Measurements from ENCODE around the gene VPS52. TPM values are rescaled to one million over a fixed set of nuclear protein-coding genes. Genes with fewer than 3 reads are reported as not detected.
A peak's percentile ranks its signal among the peaks of the same experiment; 100 is the strongest.
"Not testable (repeated sequence)": the region's sequence is repeated elsewhere in the genome, so short reads cannot be mapped to it uniquely, and the experiment has no call there.

The VPS52 gene
- polyA plus RNA-seq, 4 donors: 23.8 to 60.3 (median 48.0) TPM

DNA sequence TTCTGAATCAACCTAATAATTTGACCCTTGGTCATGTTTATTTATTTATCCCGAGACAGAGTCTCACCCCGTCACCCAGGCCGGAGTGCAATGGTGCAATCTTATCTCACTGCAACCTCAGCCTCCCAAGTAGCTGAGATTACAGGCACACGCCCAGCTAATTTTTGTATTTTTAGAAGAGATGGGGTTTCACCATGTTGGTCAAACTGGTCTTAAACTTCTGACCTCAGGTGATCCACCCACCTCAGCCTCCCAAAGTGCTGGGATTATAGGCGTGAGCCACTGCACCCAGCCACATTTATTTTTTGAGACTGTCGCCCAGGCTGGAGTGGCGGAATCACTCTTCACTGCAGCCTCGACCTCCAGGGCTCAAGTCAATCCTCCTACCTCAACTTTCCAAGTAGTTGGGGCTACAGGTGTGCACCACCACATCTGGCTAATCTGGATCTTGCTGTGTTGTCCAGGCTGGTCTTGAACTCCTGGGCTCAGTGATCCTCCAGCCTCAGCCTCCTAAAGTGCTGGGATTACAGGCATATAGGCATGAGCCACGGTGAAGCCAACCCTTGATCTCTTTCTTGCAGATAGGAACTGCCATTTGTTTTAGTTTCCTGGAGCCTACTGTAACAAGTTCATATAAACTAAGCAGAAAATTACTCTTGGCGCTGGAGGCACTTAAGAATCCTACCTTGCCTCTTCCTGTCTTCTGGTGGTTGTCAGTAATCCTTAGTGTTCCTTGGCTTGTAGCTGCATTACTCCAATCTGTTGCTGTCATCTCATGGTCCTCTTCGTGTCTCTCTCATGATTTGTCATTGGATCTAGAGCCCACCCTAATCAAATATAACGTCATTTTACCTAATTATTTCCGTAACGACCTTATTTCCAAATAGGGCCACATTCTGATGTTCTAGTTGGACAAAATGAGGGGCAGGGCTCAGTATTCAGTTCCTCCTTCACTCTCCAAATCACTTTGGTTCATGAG lies 2.5 kb upstream of the VPS52 start:
- Histone ChIP-seq H3K4me1 (ENCODE audit: control insufficient read depth in 3 of 3, insufficient read depth in 2 of 3, low read depth in 1 of 3, low read length in 2 of 3) (peaks cover 0 to 48% (median 2%) of the 10 kb centered on the region in 3 donors), H3K4me3 (ENCODE audit: low read depth in 1 of 3, low read length in 3 of 3) (peak overlapping the region in 1 of 3 donors; percentile 8), H3K36me3 (ENCODE audit: control insufficient read depth in 3 of 3, insufficient read depth in 2 of 3, low read depth in 1 of 3, low read length in 3 of 3) (peaks cover 1 to 51% (median 4%) of the 10 kb centered on the region in 3 donors), H3K27ac (ENCODE audit: low read depth in 1 of 3, low read length in 2 of 3) (peak overlapping the region in 1 of 3 donors; percentile 47), H3K9me3 (ENCODE audit: control insufficient read depth in 2 of 2, insufficient read depth in 1 of 2, low read depth in 1 of 2, low read length in 1 of 2) (no peaks in the 10 kb centered on the region), H3K27me3 (ENCODE audit: control insufficient read depth in 3 of 3, insufficient read depth in 3 of 3, low read length in 3 of 3) (no peaks in the 10 kb centered on the region)
- DNase-seq (peak in 1 of 2 donors; percentile 33), FAIRE-seq (no peak)
- WGBS, 3 donors: 27 to 48% (median 31%) methylated on average over 14 of the region's 14 CpGs

DNA sequence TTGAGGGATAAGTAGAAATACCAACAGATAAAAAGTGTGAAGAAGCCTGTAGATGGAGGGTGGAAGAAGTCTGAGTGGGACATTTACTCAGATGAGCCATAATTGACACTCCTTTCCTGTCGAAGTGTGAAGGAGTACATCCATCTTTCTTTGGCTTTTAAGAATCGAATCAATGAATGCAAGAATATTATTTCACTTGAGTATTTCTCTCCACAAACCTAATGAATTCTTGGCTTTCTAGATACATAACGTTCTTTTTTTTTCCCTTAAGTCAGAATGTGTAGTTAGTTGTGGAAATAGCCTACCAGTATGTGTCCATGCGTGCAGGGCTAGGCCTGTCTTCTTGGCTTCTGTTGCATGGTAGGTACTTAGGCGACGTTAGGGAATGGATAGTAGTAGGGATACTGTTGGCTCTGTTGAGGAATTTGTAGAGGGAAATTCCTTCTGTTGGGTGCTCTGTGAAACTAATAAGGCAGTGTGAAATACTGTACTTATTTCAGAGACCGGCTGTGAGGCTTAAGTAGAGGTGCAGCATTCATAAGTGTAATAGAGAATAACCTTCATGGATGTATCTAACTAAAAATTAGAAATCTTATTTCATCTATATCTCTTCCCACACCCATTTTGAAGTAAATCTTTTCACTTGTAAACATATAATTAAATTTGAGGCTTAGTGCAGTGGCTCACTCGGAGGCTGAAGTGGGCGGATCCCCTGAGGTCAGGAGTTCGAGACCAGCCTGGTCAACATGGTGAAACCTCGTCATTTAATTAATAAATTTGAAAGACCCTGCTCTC lies 1.6 kb upstream of the VPS52 start:
- H3K36me3 ChIP-seq (ENCODE audit: control insufficient read depth in 3 of 3, insufficient read depth in 2 of 3, low read depth in 1 of 3, low read length in 3 of 3): peaks cover 0 to 48% (median 6%) of the 10 kb centered on the region in 3 donors
- DNase-seq: no peak
- 16 to 38% (median 20%) methylated on average over 11 of the region's 11 CpGs for WGBS, 3 donors
- peak overlapping the region in 2 of 3 donors; percentile 60 to 69 for H3K4me3 ChIP-seq (ENCODE audit: low read depth in 1 of 3, low read length in 3 of 3)
- FAIRE-seq: no peak
- peak overlapping the region in 2 of 3 donors; percentile 82 to 88 for H3K27ac ChIP-seq (ENCODE audit: low read depth in 1 of 3, low read length in 2 of 3)
- H3K27me3 ChIP-seq (ENCODE audit: control insufficient read depth in 3 of 3, insufficient read depth in 3 of 3, low read length in 3 of 3): no peaks in the 10 kb centered on the region
- H3K4me1 ChIP-seq (ENCODE audit: control insufficient read depth in 3 of 3, insufficient read depth in 2 of 3, low read depth in 1 of 3, low read length in 2 of 3): peaks cover 0 to 48% (median 2%) of the 10 kb centered on the region in 3 donors
- no peaks in the 10 kb centered on the region for H3K9me3 ChIP-seq (ENCODE audit: control insufficient read depth in 2 of 2, insufficient read depth in 1 of 2, low read depth in 1 of 2, low read length in 1 of 2)

GRCh38 chr6:33272275-33273128 lies 826 bp upstream of the VPS52 start:
- Histone ChIP-seq H3K27ac (ENCODE audit: low read depth in 1 of 3, low read length in 2 of 3) (peak overlapping the region; percentile 66 to 88 (median 82)), H3K9me3 (ENCODE audit: control insufficient read depth in 2 of 2, insufficient read depth in 1 of 2, low read depth in 1 of 2, low read length in 1 of 2) (no peaks in the 10 kb centered on the region), H3K4me1 (ENCODE audit: control insufficient read depth in 3 of 3, insufficient read depth in 2 of 3, low read depth in 1 of 3, low read length in 2 of 3) (peaks cover 0 to 44% (median 2%) of the 10 kb centered on the region in 3 donors), H3K27me3 (ENCODE audit: control insufficient read depth in 3 of 3, insufficient read depth in 3 of 3, low read length in 3 of 3) (no peaks in the 10 kb centered on the region), H3K36me3 (ENCODE audit: control insufficient read depth in 3 of 3, insufficient read depth in 2 of 3, low read depth in 1 of 3, low read length in 3 of 3) (peaks cover 5 to 48% (median 6%) of the 10 kb centered on the region in 3 donors), H3K4me3 (ENCODE audit: low read depth in 1 of 3, low read length in 3 of 3) (peak overlapping the region; percentile 60 to 69 (median 64))
- DNase-seq: no peak
- WGBS, 3 donors: 2 to 5% (median 4%) methylated on average over 22 of the region's 22 CpGs
- FAIRE-seq: no peak

- WGBS, 3 donors: 0 to 2% (median 1%) methylated on average over 7 of the region's 7 CpGs
- Histone ChIP-seq H3K27ac (ENCODE audit: low read depth in 1 of 3, low read length in 2 of 3) (peak overlapping the region; percentile 87 to 99 (median 91)), H3K36me3 (ENCODE audit: control insufficient read depth in 3 of 3, insufficient read depth in 2 of 3, low read depth in 1 of 3, low read length in 3 of 3) (peaks cover 13 to 53% (median 17%) of the 10 kb centered on the region in 3 donors), H3K4me1 (ENCODE audit: control insufficient read depth in 3 of 3, insufficient read depth in 2 of 3, low read depth in 1 of 3, low read length in 2 of 3) (peaks cover 0 to 36% (median 2%) of the 10 kb centered on the region in 3 donors), H3K4me3 (ENCODE audit: low read depth in 1 of 3, low read length in 3 of 3) (peak overlapping the region; percentile 60 to 85 (median 69)), H3K27me3 (ENCODE audit: control insufficient read depth in 3 of 3, insufficient read depth in 3 of 3, low read length in 3 of 3) (no peaks in the 10 kb centered on the region), H3K9me3 (ENCODE audit: control insufficient read depth in 2 of 2, insufficient read depth in 1 of 2, low read depth in 1 of 2, low read length in 1 of 2) (no peaks in the 10 kb centered on the region)
- FAIRE-seq (no peak), DNase-seq (peak in 1 of 2 donors; percentile 43)
These were observed 584 bp downstream of the VPS52 start for GRCh38 chr6:33271117-33271467.

GRCh38 chr6:33264015-33264414 lies 7.7 kb downstream of the VPS52 start:
- Histone ChIP-seq H3K4me3 (ENCODE audit: low read depth in 1 of 3, low read length in 3 of 3) (no peak overlapping the region), H3K27ac (ENCODE audit: low read depth in 1 of 3, low read length in 2 of 3) (no peak overlapping the region), H3K4me1 (ENCODE audit: control insufficient read depth in 3 of 3, insufficient read depth in 2 of 3, low read depth in 1 of 3, low read length in 2 of 3) (no peaks in the 10 kb centered on the region), H3K9me3 (ENCODE audit: control insufficient read depth in 2 of 2, insufficient read depth in 1 of 2, low read depth in 1 of 2, low read length in 1 of 2) (no peaks in the 10 kb centered on the region), H3K27me3 (ENCODE audit: control insufficient read depth in 3 of 3, insufficient read depth in 3 of 3, low read length in 3 of 3) (no peaks in the 10 kb centered on the region), H3K36me3 (ENCODE audit: control insufficient read depth in 3 of 3, insufficient read depth in 2 of 3, low read depth in 1 of 3, low read length in 3 of 3) (peaks cover 13 to 68% (median 23%) of the 10 kb centered on the region in 3 donors)
- no peak for DNase-seq
- no peak for FAIRE-seq
- WGBS, 3 donors: 89 to 94% (median 90%) methylated on average over 7 of the region's 7 CpGs

GRCh38 chr6:33262490-33262889 lies 9.2 kb downstream of the VPS52 start:
- H3K27ac ChIP-seq (ENCODE audit: low read depth in 1 of 3, low read length in 2 of 3); DNase-seq; FAIRE-seq; H3K4me3 ChIP-seq (ENCODE audit: low read depth in 1 of 3, low read length in 3 of 3); H3K4me1 ChIP-seq (ENCODE audit: control insufficient read depth in 3 of 3, insufficient read depth in 2 of 3, low read depth in 1 of 3, low read length in 2 of 3); H3K9me3 ChIP-seq (ENCODE audit: control insufficient read depth in 2 of 2, insufficient read depth in 1 of 2, low read depth in 1 of 2, low read length in 1 of 2); H3K27me3 ChIP-seq (ENCODE audit: control insufficient read depth in 3 of 3, insufficient read depth in 3 of 3, low read length in 3 of 3): not testable (repeated sequence)
- 96 to 99% (median 99%) methylated on average over 3 of the region's 3 CpGs for WGBS, 3 donors
- peaks cover 7 to 68% (median 20%) of the 10 kb centered on the region in 3 donors for H3K36me3 ChIP-seq (ENCODE audit: control insufficient read depth in 3 of 3, insufficient read depth in 2 of 3, low read depth in 1 of 3, low read length in 3 of 3)

GRCh38 chr6:33259032-33259431 lies 12.6 kb downstream of the VPS52 start:
- peaks cover 0 to 49% (median 2%) of the 10 kb centered on the region in 3 donors for H3K36me3 ChIP-seq (ENCODE audit: control insufficient read depth in 3 of 3, insufficient read depth in 2 of 3, low read depth in 1 of 3, low read length in 3 of 3)

More at GRCh38 chr6:33259032-33259431, 12.6 kb downstream of the VPS52 start:
- Histone ChIP-seq H3K27ac (ENCODE audit: low read depth in 1 of 3, low read length in 2 of 3) (peak overlapping the region in 1 of 3 donors; percentile 24), H3K4me3 (ENCODE audit: low read depth in 1 of 3, low read length in 3 of 3) (no peak overlapping the region), H3K27me3 (ENCODE audit: control insufficient read depth in 3 of 3, insufficient read depth in 3 of 3, low read length in 3 of 3) (no peaks in the 10 kb centered on the region), H3K9me3 (ENCODE audit: control insufficient read depth in 2 of 2, insufficient read depth in 1 of 2, low read depth in 1 of 2, low read length in 1 of 2) (peaks cover 0 to 5% of the 10 kb centered on the region in 2 donors), H3K4me1 (ENCODE audit: control insufficient read depth in 3 of 3, insufficient read depth in 2 of 3, low read depth in 1 of 3, low read length in 2 of 3) (no peaks in the 10 kb centered on the region)
- FAIRE-seq (no peak), DNase-seq (no peak)
- 63 to 71% (median 70%) methylated on average over 5 of the region's 5 CpGs for WGBS, 3 donors

All from small intestine (tissue), 7 donors.